Mesenchymal stem cell (in vitro differentiated cells and primary cell): Measurements from ENCODE around the gene API5. TPM values are rescaled to one million over a fixed set of nuclear protein-coding genes. Genes with fewer than 3 reads are reported as not detected.

ENCODE experiments used
- DNase-seq: peaks from one replicate; pipeline ENCODE4 v3.0.0-alpha.2; 2013
- H2AFZ ChIP-seq: one replicate; pipeline ENCODE4 v1.6.1; 2013; ENCODE audit warnings: low read depth, mild to moderate bottlenecking, control low read depth, inconsistent platforms, low read length, moderate library complexity
- H2AK5ac ChIP-seq: 2 replicates; pipeline ENCODE4 v1.6.1; 2013; ENCODE audit warnings: low read length, moderate library complexity, mild to moderate bottlenecking, inconsistent platforms; ENCODE audit not compliant: severe bottlenecking
- H2BK120ac ChIP-seq: one replicate; pipeline ENCODE4 v1.6.1; 2013; ENCODE audit warnings: low read depth, mild to moderate bottlenecking, inconsistent platforms, low read length, moderate library complexity
- H2BK12ac ChIP-seq, 2 experiments: one replicate each; pipeline ENCODE4 v1.6.1; 2013; ENCODE audit warnings: inconsistent platforms in 2 of 2, low read length in 2 of 2, mild to moderate bottlenecking in 2 of 2, moderate library complexity in 2 of 2, control low read depth in 1 of 2
- H2BK15ac ChIP-seq: one replicate; pipeline ENCODE4 v1.6.1; 2013; ENCODE audit warnings: mild to moderate bottlenecking, low read depth, inconsistent platforms; ENCODE audit not compliant: poor library complexity, severe bottlenecking
- H2BK5ac ChIP-seq: 2 replicates; pipeline ENCODE4 v1.6.1; 2013; ENCODE audit warnings: low read depth, mild to moderate bottlenecking, low read length, control low read depth, inconsistent platforms; ENCODE audit not compliant: poor library complexity, severe bottlenecking
- H3K14ac ChIP-seq, 2 experiments: one replicate each; pipeline ENCODE4 v1.6.1; 2013; ENCODE audit warnings: inconsistent platforms in 2 of 2, low read length in 2 of 2, control low read depth in 1 of 2, mild to moderate bottlenecking in 1 of 2, moderate library complexity in 1 of 2
- H3K18ac ChIP-seq, 2 experiments: one replicate each; pipeline ENCODE4 v1.6.1; 2013; ENCODE audit warnings: inconsistent platforms in 2 of 2, low read length in 2 of 2, control low read depth in 1 of 2, low read depth in 1 of 2, mild to moderate bottlenecking in 1 of 2
- H3K23ac ChIP-seq, 2 experiments: one replicate each; pipeline ENCODE4 v1.6.1; 2013; ENCODE audit warnings: inconsistent platforms in 2 of 2, low read length in 2 of 2, mild to moderate bottlenecking in 2 of 2, moderate library complexity in 2 of 2, control low read depth in 1 of 2
- H3K27ac ChIP-seq: 2 replicates; pipeline ENCODE4 v1.5.1; 2013; ENCODE audit warnings: mild to moderate bottlenecking, moderate library complexity, low read length, control low read depth, inconsistent platforms; ENCODE audit not compliant: poor library complexity, severe bottlenecking
- H3K27me3 ChIP-seq, 2 experiments: 2 replicates each; pipeline versions ENCODE4 v1.6.1 to v1.7.0; 2013; ENCODE audit warnings: low read length in 2 of 2, mild to moderate bottlenecking in 2 of 2, moderate library complexity in 2 of 2, control low read depth in 1 of 2, inconsistent platforms in 1 of 2; ENCODE audit not compliant: control insufficient read depth in 1 of 2, insufficient read depth in 1 of 2
- H3K36me3 ChIP-seq, 2 experiments: 2 replicates each; pipeline versions ENCODE4 v1.6.1 to v1.7.0; 2013; ENCODE audit warnings: low read length in 2 of 2, control low read depth in 1 of 2, inconsistent platforms in 1 of 2, low read depth in 1 of 2, mild to moderate bottlenecking in 1 of 2; ENCODE audit not compliant: insufficient read depth in 2 of 2, control insufficient read depth in 1 of 2
- H3K4ac ChIP-seq, 2 experiments: one replicate each; pipeline ENCODE4 v1.6.1; 2013; ENCODE audit warnings: inconsistent platforms in 2 of 2, low read length in 2 of 2, mild to moderate bottlenecking in 2 of 2, moderate library complexity in 2 of 2, control low read depth in 1 of 2, low read depth in 1 of 2
- H3K4me1 ChIP-seq: 2 replicates; pipeline ENCODE4 v1.6.1; 2013; ENCODE audit warnings: low read depth, low read length, control low read depth; ENCODE audit not compliant: control insufficient read depth, insufficient read depth
- H3K4me2 ChIP-seq: 2 replicates; pipeline ENCODE4 v1.6.1; 2013; ENCODE audit warnings: low read length, mild to moderate bottlenecking, inconsistent platforms; ENCODE audit not compliant: poor library complexity, severe bottlenecking
- H3K4me3 ChIP-seq, 2 experiments: 2 replicates each; pipeline versions ENCODE4 v1.5.1 to v1.7.0; 2013; ENCODE audit warnings: low read length in 2 of 2, mild to moderate bottlenecking in 2 of 2, control low read depth in 1 of 2, low read depth in 1 of 2; ENCODE audit not compliant: insufficient read depth in 1 of 2
- H3K79me1 ChIP-seq: replicated peaks from 2 replicates; pipeline ENCODE4 v1.6.1; 2013; ENCODE audit warnings: mild to moderate bottlenecking, control low read depth, low read length, inconsistent platforms; ENCODE audit not compliant: poor library complexity, severe bottlenecking
- H3K9ac ChIP-seq: 2 replicates; pipeline ENCODE4 v1.7.0; 2013; ENCODE audit warnings: mild to moderate bottlenecking, low read length, moderate library complexity
- H3K9me3 ChIP-seq: 2 replicates; pipeline ENCODE4 v1.7.0; 2013; ENCODE audit warnings: mild to moderate bottlenecking, low read length; ENCODE audit not compliant: control insufficient read depth
- H4K8ac ChIP-seq: one replicate; pipeline ENCODE4 v1.6.1; 2013; ENCODE audit warnings: inconsistent platforms, mild to moderate bottlenecking, low read length, moderate library complexity
- H4K91ac ChIP-seq: one replicate; pipeline ENCODE4 v1.6.1; 2013; ENCODE audit warnings: mild to moderate bottlenecking, low read length, inconsistent platforms
- WGBS: methylation state at CpG from one replicate; pipeline ENCODE4 v1.1.7; 2013; ENCODE audit warnings: mixed read lengths; 5-methylcytosine and 5-hydroxymethylcytosine counted together
- small RNA-seq: library from polyadenylated mRNA; stranded (forward); fragments of <200 nt; extraction: miRNeasy Mini kit (QIAGEN cat#:217004); gene quantifications from one replicate; pipeline ENCODE3, GENCODE V24; 2013; ENCODE audit warnings: low read depth

API5 gene

GRCh38 chr11:43392713-43393112 lies 80.9 kb downstream of the API5 start:
- Histone ChIP-seq H2BK5ac (no peak overlapping the region), H3K9me3 (no peaks in the 10 kb centered on the region), H3K27ac (no peak overlapping the region), H3K18ac (no peak overlapping the region), H4K8ac (no peak overlapping the region), H3K9ac (no peak overlapping the region), H3K27me3 (no peaks in the 10 kb centered on the region), H3K36me3 (peaks cover 15 to 77% of the 10 kb centered on the region in 2 experiments), H4K91ac (no peak overlapping the region), H3K4me1 (no peaks in the 10 kb centered on the region), H3K4me2 (no peak overlapping the region), H3K14ac (no peak overlapping the region), H3K4ac (no peak overlapping the region), H3K4me3 (no peak overlapping the region), H2BK12ac (no peak overlapping the region), H2AK5ac (no peak overlapping the region), H3K23ac (no peak overlapping the region), H2BK120ac (no peak overlapping the region), H2BK15ac (no peak overlapping the region), H2AFZ (no peak overlapping the region), H3K79me1 (peaks cover 15% of the 10 kb centered on the region)
- DNase-seq = no peak
- 95% methylated on average over 5 of the region's 5 CpGs for WGBS

- Histone ChIP-seq H2BK5ac (no peak overlapping the region), H2AFZ (no peak overlapping the region), H3K18ac (no peak overlapping the region), H3K14ac (no peak overlapping the region), H3K36me3 (peaks cover 15 to 86% of the 10 kb centered on the region in 2 experiments), H3K27me3 (no peaks in the 10 kb centered on the region), H3K23ac (no peak overlapping the region), H3K9me3 (no peaks in the 10 kb centered on the region), H3K27ac (no peak overlapping the region), H2BK12ac (no peak overlapping the region), H3K79me1 (peaks cover 11% of the 10 kb centered on the region), H2AK5ac (no peak overlapping the region), H3K4me3 (no peak overlapping the region), H2BK15ac (no peak overlapping the region), H3K4me1 (no peaks in the 10 kb centered on the region), H2BK120ac (no peak overlapping the region), H3K4me2 (no peak overlapping the region), H3K9ac (no peak overlapping the region), H3K4ac (no peak overlapping the region), H4K91ac (no peak overlapping the region), H4K8ac (no peak overlapping the region)
- 95% methylated on average over 2 of the region's 2 CpGs for WGBS
- DNase-seq = no peak
Measured at GRCh38 chr11:43393765-43394355, 82.1 kb downstream of the API5 start.

Small RNA genes within 50 kb of the gene (small RNA-seq; reads per million reads assigned to genes)
- gene RF00019 = not detected
